Stimulated activated naive B cell treated with anti-CD40 and anti-IgM and Interleukin-4, amounts not matched to agents 10 μg/mL and 1 μg/mL and 100 μg/mL, for 72 hours (primary cell): ENCODE data around the gene XKR7.

Experiments used
- ATAC-seq, 2 donors: fragments of 150-1000 bp; cut with Tn5 transposase; replicated peaks; 2 replicates each; pipeline ENCODE4 v1.10.0; 2021; ENCODE audit warnings: moderate library complexity in 1 of 2
- DNase-seq: peaks from one replicate; pipeline ENCODE4 v3.0.0; 2021
- H3K27ac Mint-ChIP-seq: one replicate; pipeline ENCODE4 v1.8.0; 2022; ENCODE audit warnings: mild to moderate bottlenecking, mixed read lengths
- H3K27me3 Mint-ChIP-seq, 2 donors: one replicate each; pipeline ENCODE4 v1.8.0; 2022; ENCODE audit warnings: mixed read lengths in 2 of 2
- H3K36me3 Mint-ChIP-seq, 2 donors: one replicate each; pipeline ENCODE4 v1.8.0; 2022; ENCODE audit warnings: mixed read lengths in 2 of 2, mild to moderate bottlenecking in 1 of 2
- H3K4me1 Mint-ChIP-seq, 2 donors: one replicate each; pipeline ENCODE4 v1.8.0; 2022; ENCODE audit warnings: mixed read lengths in 2 of 2, mild to moderate bottlenecking in 1 of 2
- H3K4me3 Mint-ChIP-seq, 2 donors: one replicate each; pipeline ENCODE4 v1.8.0; 2022; ENCODE audit warnings: mild to moderate bottlenecking in 2 of 2, mixed read lengths in 2 of 2, moderate library complexity in 1 of 2
- H3K9me3 Mint-ChIP-seq, 2 donors: one replicate each; pipeline ENCODE4 v1.8.0; 2022; ENCODE audit warnings: mixed read lengths in 2 of 2, mild to moderate bottlenecking in 1 of 2

The XKR7 gene

GRCh38 chr20:32006841-32007786, 39.2 kb downstream of the XKR7 start:
- no peaks in the 10 kb centered on the region for H3K9me3 Mint-ChIP-seq
- peaks cover 9 to 36% of the 10 kb centered on the region in 2 donors for H3K27me3 Mint-ChIP-seq
- no peak for DNase-seq
- H3K4me1 Mint-ChIP-seq, result no peaks in the 10 kb centered on the region
- no peak overlapping the region for H3K4me3 Mint-ChIP-seq
- no peak for ATAC-seq
- no peaks in the 10 kb centered on the region for H3K36me3 Mint-ChIP-seq
- H3K27ac Mint-ChIP-seq, result no peak overlapping the region

DNA sequence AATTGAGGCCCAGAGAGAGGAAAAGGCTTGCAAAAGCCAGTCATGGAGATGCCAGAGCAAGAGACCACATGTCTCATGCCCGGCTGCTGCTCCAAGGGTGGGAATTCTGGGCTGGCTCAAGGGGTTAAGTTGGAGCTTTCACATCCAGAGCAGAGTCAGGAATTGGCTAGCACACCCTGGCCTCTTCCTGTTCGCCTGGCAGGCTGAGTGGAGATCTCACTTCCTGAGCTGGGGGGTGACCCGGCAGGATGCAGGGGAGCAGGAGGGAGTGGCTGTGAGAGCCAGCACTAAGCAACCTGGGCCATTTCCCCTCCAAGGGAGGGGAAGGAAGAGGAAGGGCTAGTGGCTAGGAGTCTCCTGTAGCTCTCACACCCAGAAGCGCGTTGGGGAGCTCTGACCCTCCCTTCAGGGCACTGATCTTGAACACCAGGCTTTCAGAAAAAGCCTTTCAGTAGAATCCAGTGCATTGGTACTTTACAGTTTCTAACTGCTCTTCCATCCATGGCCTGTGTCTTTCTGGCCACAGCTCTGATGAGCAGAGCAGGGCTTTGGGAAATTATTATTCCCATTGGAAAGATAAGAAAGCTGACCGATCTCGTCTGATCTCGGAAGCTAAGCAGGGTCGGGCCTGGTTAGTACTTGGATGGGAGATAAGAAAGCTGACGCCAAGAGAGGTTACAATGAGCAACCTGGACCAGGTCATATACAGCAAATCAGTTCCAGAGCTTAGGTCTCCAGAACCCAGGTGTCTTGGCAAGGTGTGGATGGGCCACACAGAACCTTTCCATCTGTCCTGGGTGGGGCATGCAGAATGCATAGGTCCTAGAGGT, 40.1 kb downstream of the XKR7 start:
- Mint-ChIP-seq H3K27me3 (peaks cover 9 to 33% of the 10 kb centered on the region in 2 donors), H3K36me3 (no peaks in the 10 kb centered on the region), H3K4me1 (no peaks in the 10 kb centered on the region), H3K4me3 (no peak overlapping the region), H3K9me3 (no peaks in the 10 kb centered on the region), H3K27ac (no peak overlapping the region)
- DNase-seq (no peak), ATAC-seq (no peak)

GRCh38 chr20:32009564-32009963, 41.6 kb downstream of the XKR7 start:
- no peak for ATAC-seq
- H3K36me3 Mint-ChIP-seq, result no peaks in the 10 kb centered on the region
- H3K27ac Mint-ChIP-seq, result no peak overlapping the region

DNA sequence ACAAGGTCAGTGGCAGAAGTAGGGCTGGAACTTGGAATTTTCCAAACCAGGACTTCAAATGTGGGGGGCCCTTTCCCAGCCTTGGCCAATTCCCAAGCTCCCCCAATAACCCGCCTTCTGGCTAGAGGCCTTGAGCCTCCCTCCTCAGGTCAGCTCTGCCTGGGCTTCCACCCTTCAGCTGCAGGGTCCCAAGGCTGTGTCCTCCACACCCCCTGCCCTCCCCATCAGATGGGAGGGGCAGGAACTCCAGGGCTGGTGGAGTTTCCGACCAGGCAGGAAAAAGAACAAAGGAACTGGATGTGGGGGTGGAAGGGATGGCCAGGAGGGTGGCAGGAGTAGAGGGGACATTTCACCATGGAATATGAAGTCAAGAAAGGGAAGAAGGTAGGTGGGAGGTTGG, 42.1 kb downstream of the XKR7 start, which contains the start of gene CCM2L:
TSS of gene CCM2L (plus strand) at position 338 of the 400 bp plus-strand sequence. CDS start at position 355, 17 bp downstream.
- Mint-ChIP-seq H3K9me3 (no peaks in the 10 kb centered on the region), H3K36me3 (no peaks in the 10 kb centered on the region), H3K4me1 (no peaks in the 10 kb centered on the region), H3K4me3 (no peak within 1 kb of the TSS), H3K27ac (no peak within 1 kb of the TSS), H3K27me3 (peaks cover 11 to 39% of the 10 kb centered on the region in 2 donors)
- ATAC-seq (no peak), DNase-seq (no peak)

More at GRCh38 chr20:32009564-32009963, 41.6 kb downstream of the XKR7 start:
- H3K27me3 Mint-ChIP-seq, result peaks cover 9 to 34% of the 10 kb centered on the region in 2 donors
- H3K4me3 Mint-ChIP-seq, result no peak overlapping the region
- H3K4me1 Mint-ChIP-seq, result no peaks in the 10 kb centered on the region
- H3K9me3 Mint-ChIP-seq, result no peaks in the 10 kb centered on the region
- DNase-seq, result no peak

GRCh38 chr20:32010666-32011065, 42.7 kb downstream of the XKR7 start:
- no peak overlapping the region for H3K4me3 Mint-ChIP-seq
- H3K27me3 Mint-ChIP-seq, result peaks cover 15 to 45% of the 10 kb centered on the region in 2 donors
- DNase-seq (no peak), ATAC-seq (no peak)
- H3K27ac Mint-ChIP-seq, result no peak overlapping the region
- H3K9me3 Mint-ChIP-seq, result no peaks in the 10 kb centered on the region
- no peaks in the 10 kb centered on the region for H3K4me1 Mint-ChIP-seq
- no peaks in the 10 kb centered on the region for H3K36me3 Mint-ChIP-seq

- ATAC-seq, result no peak
- Mint-ChIP-seq H3K4me3 (no peak overlapping the region), H3K27ac (no peak overlapping the region), H3K36me3 (no peaks in the 10 kb centered on the region), H3K27me3 (peaks cover 16 to 52% of the 10 kb centered on the region in 2 donors), H3K4me1 (no peaks in the 10 kb centered on the region), H3K9me3 (no peaks in the 10 kb centered on the region)
- DNase-seq, result no peak
Measured at GRCh38 chr20:32012159-32012688, 44.3 kb downstream of the XKR7 start.

DNA sequence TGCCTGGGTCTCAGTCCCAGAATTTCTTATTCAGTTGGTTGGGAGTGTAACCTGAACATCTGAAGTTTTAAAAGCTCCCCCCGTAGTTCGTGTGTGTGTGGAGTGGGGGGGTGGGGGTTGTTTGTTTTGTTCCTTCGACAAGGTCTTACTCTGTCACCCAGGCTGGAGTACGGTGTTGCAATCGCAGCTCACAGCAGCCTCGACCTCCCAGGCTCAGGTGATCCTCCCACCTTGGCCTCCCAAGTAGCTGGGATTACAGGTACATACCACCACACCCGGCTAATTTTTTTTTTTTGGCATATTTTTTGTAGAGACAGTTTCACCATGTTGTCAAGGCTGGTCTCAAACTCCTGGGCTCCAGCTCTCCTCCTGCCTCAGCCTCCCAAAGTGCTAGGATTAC, 45.4 kb downstream of the XKR7 start:
- ATAC-seq (no peak), DNase-seq (no peak)
- Mint-ChIP-seq H3K4me3 (no peak overlapping the region), H3K9me3 (no peaks in the 10 kb centered on the region), H3K27me3 (peaks cover 27 to 56% of the 10 kb centered on the region in 2 donors), H3K4me1 (peaks cover 5 to 7% of the 10 kb centered on the region in 2 donors), H3K36me3 (no peaks in the 10 kb centered on the region), H3K27ac (no peak overlapping the region)

DNA sequence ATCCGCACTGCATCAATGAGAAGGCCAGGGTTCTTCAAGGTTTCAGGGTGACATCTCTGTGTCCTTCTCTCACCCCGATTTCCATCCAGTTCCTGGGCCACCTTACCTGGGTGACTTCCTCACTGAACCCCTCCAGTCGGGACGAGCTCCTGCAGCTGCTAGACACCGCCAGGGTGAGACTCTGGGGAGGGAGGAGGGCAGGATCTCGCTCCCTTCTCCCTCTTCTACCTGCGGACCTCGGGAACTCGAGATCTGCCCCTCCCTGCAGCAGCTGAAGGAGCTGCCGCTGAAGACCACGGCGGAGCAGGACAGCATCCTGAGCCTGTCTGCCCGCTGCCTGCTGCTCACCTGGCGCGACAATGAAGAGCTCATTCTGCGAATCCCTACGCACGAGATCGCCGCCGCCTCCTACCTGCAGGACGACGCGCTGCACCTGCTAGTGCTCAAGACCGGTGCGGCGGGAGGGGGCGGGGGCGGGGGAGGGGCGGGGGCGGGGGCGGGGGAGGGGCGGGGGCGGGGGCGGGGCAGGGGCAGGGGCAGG, 49.8 kb downstream of the XKR7 start:
- Mint-ChIP-seq H3K4me3 (peak overlapping the region; percentile 61 to 93), H3K4me1 (peaks cover 21 to 28% of the 10 kb centered on the region in 2 donors), H3K27me3 (peaks cover 55 to 72% of the 10 kb centered on the region in 2 donors), H3K27ac (no peak overlapping the region), H3K36me3 (peaks cover 2 to 3% of the 10 kb centered on the region in 2 donors), H3K9me3 (no peaks in the 10 kb centered on the region)
- ATAC-seq (peak; percentile 59 to 62), DNase-seq (no peak)

GRCh38 chr20:32018269-32019155, 50.6 kb downstream of the XKR7 start:
- H3K4me3 Mint-ChIP-seq, result peak overlapping the region; percentile 89 to 93
- peak; percentile 17 for DNase-seq
- peaks cover 2 to 3% of the 10 kb centered on the region in 2 donors for H3K36me3 Mint-ChIP-seq
- H3K27ac Mint-ChIP-seq, result peak overlapping the region; percentile 84
- no peaks in the 10 kb centered on the region for H3K9me3 Mint-ChIP-seq
- H3K4me1 Mint-ChIP-seq, result peaks cover 21 to 28% of the 10 kb centered on the region in 2 donors
- peaks cover 62 to 80% of the 10 kb centered on the region in 2 donors for H3K27me3 Mint-ChIP-seq
- ATAC-seq, result peak; percentile 77 to 82

DNA sequence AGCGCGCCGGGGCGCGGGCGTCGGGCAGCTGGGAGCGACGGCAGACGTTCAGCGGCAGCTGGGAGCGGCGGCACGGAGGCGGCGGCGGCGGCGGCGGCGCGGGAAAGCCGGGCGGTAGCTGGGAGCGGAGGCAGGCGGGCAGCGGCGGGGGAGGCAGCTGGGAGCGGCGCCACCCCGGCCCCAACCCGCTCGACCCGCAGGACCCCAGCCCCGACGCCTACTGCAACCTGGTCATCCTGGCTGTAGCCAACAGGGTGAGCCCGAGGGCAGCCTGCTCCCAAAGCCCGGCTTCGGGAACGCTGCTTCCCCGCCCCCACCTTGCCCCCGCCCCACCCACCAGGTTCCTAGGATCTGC, 51.2 kb downstream of the XKR7 start:
- H3K27me3 Mint-ChIP-seq, result peaks cover 66 to 86% of the 10 kb centered on the region in 2 donors

GRCh38 chr20:32019563-32020463, 51.9 kb downstream of the XKR7 start:
- DNase-seq (no peak), ATAC-seq (no peak)
- no peak overlapping the region for H3K27ac Mint-ChIP-seq
- no peaks in the 10 kb centered on the region for H3K9me3 Mint-ChIP-seq
- H3K36me3 Mint-ChIP-seq, result peaks cover 2 to 3% of the 10 kb centered on the region in 2 donors
- H3K27me3 Mint-ChIP-seq, result peaks cover 66 to 80% of the 10 kb centered on the region in 2 donors
- peak overlapping the region; percentile 86 to 88 for H3K4me3 Mint-ChIP-seq
- peaks cover 21 to 30% of the 10 kb centered on the region in 2 donors for H3K4me1 Mint-ChIP-seq

More for the DNA sequence above, 51.2 kb downstream of the XKR7 start:
- Mint-ChIP-seq H3K27ac (no peak overlapping the region), H3K36me3 (peaks cover 2 to 3% of the 10 kb centered on the region in 2 donors), H3K9me3 (no peaks in the 10 kb centered on the region), H3K4me3 (peak overlapping the region; percentile 86 to 88), H3K4me1 (peaks cover 21 to 28% of the 10 kb centered on the region in 2 donors)
- ATAC-seq, result peak in 1 of 2 donors; percentile 6
- DNase-seq, result no peak

- DNase-seq (no peak), ATAC-seq (no peak)
- no peak overlapping the region for H3K27ac Mint-ChIP-seq
- H3K4me1 Mint-ChIP-seq, result peaks cover 21 to 35% of the 10 kb centered on the region in 2 donors
- H3K36me3 Mint-ChIP-seq, result peaks cover 2 to 3% of the 10 kb centered on the region in 2 donors
- H3K27me3 Mint-ChIP-seq, result peaks cover 61 to 76% of the 10 kb centered on the region in 2 donors
- no peaks in the 10 kb centered on the region for H3K9me3 Mint-ChIP-seq
- no peak overlapping the region for H3K4me3 Mint-ChIP-seq
Measured at GRCh38 chr20:32021091-32021490, 53.1 kb downstream of the XKR7 start.
